Stimulated activated CD4-positive, alpha-beta T cell treated with anti-CD3 and anti-CD28 coated beads, Interleukin-15, amount 100 ng/mL, for 48 hours (primary cell): Measurements from ENCODE around the gene TTYH1.

Source experiments
- DNase-seq, 2 donors: peaks; one replicate each; pipeline ENCODE4 v3.0.0-alpha.2; 2020; ENCODE audit warnings: low read depth in 2 of 2

The TTYH1 gene

GRCh38 chr19:54477650-54478049 lies 62.4 kb downstream of the TTYH1 start:
- DNase-seq, result no peak

DNA sequence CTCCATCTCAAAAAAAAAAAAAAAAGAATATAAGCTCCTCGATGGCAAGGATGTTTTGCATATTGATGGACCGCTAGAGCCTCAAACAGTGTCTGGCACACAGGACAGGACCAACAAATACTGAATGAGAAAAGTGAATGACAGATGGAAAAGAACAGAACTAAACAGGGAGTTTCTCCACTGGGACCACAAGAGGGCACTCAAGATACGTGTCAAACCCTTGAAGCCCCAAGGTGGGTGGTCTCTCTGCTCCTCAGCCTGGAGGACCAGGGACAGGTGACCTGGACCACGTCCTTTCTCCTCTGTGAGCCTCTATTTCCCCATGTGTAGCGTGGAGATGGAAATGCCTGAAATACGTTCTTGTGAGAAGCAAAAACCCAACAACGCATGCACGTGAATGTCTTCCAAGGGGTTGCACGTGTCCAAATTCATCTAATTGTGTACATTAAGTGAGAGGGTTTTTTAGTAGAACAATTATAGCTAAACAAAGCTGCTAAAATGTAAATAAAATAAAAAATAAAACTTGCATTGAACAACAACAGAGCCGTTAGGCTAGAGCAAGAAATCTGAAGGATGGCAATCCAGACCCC lies 63.5 kb downstream of the TTYH1 start:
- no peak for DNase-seq

- DNase-seq, result no peak
Measured at GRCh38 chr19:54480051-54480450, 64.8 kb downstream of the TTYH1 start.

GRCh38 chr19:54481326-54481930 lies 66.2 kb downstream of the TTYH1 start:
- DNase-seq, result no peak

DNA sequence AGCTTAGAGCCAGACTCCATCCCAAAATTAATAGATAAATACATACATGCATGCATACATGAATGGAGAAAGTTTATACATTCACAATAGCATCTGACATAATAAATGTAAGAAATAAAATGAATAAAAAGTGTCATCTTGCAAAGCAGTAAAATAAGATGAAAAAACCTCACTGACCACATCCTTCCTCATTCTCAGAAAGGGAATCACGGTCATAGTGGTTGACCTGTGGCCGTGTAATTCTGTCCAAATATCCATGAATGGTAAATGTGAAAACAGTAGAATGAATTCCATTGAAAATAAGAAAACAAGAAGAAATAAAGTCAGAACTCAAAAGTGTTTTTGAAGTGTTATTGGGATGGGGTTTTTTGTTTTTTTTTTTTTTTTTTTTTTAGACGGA lies 67.6 kb downstream of the TTYH1 start:
- DNase-seq, result no peak

- DNase-seq, result no peak
Measured at GRCh38 chr19:54484451-54484850, 69.2 kb downstream of the TTYH1 start.

- no peak for DNase-seq
Measured at GRCh38 chr19:54485851-54486250, 70.6 kb downstream of the TTYH1 start.
